ENCODE results near the gene CLMN.
"Not testable (repeated sequence)": the region's sequence is repeated elsewhere in the genome, so short reads cannot be mapped to it uniquely, and the experiment has no call there.

CLMN gene

DNA sequence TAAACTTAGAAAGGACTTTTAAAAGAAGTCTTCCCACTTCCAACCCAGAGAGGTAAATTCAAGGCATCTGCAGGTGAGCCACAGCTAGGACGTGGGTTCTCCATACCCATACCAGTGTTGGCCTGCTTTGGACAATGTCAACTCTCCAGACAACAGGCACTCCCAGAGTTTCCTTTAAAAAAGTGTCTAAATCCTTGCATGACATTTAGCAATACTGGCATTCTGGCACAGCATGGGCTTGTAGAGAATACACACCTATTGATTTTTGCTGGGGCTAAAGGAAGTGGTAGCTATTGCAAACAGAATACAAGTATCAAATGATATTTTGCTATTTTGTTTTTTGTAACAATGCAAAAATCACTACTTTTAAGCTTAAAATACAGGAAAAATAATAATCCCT lies 136.6 kb downstream of the CLMN start:
- TF ChIP-seq CTCF (IDR thresholded peaks at IDR 0.05; ENCODE audit: insufficient read depth, low read depth, low read length, missing control alignments): no peak
- no peak for DNase-seq (ENCODE audit: low read depth)
- H3K4me3 ChIP-seq (ENCODE audit: low read depth, low read length): no peak overlapping the region

- H3K4me3 ChIP-seq (ENCODE audit: low read depth, low read length): no peak overlapping the region
- TF ChIP-seq CTCF (IDR thresholded peaks at IDR 0.05; ENCODE audit: insufficient read depth, low read depth, low read length, missing control alignments): no peak
- no peak for DNase-seq (ENCODE audit: low read depth)
Measured at GRCh38 chr14:95182379-95182778, 137.3 kb downstream of the CLMN start.

DNA sequence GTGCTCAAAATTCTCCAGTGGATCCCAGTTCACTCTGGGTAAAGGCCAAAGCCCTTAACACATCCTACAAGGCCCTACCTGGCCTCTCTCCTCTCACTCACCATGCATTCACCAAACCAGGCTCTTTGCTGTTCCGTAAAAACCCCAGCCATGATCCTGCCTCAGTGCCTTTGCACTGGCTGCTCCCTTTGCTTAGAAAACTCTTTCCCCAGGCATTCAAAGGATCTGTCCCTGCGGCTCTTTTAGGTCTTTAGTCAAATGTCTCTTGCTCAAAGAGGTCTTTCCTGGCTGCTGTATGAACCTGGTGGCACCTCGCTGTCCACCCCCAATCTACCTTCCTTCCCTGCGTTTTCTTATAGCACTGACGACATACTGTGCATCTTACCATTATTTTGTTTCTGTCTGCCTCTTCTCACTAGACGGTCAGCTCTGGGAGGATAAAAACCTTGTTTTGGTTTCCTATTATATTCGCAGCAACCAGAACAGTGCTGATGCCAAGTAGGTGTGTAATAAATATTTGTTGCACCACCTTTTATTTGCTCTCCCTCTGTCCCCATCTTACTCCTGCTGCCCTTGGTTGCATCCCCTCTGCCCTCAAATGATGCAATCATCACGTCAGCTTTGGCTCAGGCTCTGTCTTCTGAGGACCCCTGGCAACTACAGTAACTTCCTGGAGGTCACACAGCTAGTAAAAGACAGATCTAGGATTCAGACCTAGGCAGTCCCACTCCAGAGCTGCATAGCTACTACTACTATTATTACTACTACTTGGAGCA lies 138.6 kb downstream of the CLMN start:
- TF ChIP-seq CTCF (IDR thresholded peaks at IDR 0.05; ENCODE audit: insufficient read depth, low read depth, low read length, missing control alignments): no peak
- DNase-seq (ENCODE audit: low read depth): no peak
- no peak overlapping the region for H3K4me3 ChIP-seq (ENCODE audit: low read depth, low read length)

- DNase-seq (ENCODE audit: low read depth); H3K4me3 ChIP-seq (ENCODE audit: low read depth, low read length): not testable (repeated sequence)
Measured at GRCh38 chr14:95175670-95176069, 144.0 kb downstream of the CLMN start.

DNA sequence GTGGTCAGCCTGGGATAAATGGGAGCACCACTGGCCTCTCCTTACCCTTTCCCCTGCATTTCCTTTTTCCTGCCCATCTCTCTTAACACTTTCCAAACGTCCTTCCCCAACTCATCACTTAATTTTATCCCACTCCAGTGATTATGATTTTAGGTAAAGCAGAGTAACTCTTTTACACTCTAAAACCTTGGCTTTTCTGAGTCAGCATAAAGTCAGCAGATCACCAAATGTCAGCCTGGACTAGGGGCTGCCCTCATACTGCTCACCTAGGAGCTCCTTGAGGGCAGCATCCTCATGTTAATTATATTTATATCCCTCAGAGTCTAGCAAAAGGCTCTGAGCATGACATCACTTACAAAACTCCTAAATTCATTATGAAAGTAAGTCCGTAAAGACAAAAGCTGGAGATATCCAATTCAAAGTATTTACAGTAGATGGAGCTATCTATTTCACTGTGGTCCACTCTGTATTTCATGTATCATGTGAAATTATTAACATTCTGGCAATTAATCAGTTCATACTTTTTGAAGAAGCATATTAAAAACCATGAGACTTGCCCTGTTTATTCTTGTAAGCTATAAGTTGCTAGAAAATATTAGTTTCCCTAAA lies 145.4 kb downstream of the CLMN start:
- no peak for TF ChIP-seq CTCF (IDR thresholded peaks at IDR 0.05; ENCODE audit: insufficient read depth, low read depth, low read length, missing control alignments)
- DNase-seq (ENCODE audit: low read depth): no peak

DNA sequence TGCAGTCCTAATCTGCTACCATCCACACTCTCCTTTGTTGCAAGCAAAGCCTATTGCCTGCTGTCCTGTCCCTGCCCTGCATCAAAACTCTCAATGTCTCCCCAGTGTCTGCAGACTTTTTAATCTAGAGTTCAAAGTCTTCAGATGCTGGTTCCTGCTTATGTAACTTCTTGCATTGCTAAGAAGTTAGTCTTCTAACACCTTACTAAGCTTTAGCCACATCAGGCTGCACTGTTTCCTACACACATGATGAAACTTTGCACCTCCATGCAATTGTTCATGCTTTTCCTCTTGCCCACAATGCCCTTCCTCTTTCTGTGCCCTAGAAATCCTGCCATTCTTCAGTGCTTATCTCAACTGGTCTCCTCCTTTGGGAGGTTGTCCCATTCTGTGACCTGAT lies 146.2 kb downstream of the CLMN start:
- no peak for DNase-seq (ENCODE audit: low read depth)
- TF ChIP-seq CTCF (IDR thresholded peaks at IDR 0.05; ENCODE audit: insufficient read depth, low read depth, low read length, missing control alignments): no peak
- H3K4me3 ChIP-seq (ENCODE audit: low read depth, low read length): no peak overlapping the region

More for the DNA sequence above, 145.4 kb downstream of the CLMN start:
- H3K4me3 ChIP-seq (ENCODE audit: low read depth, low read length): no peak overlapping the region

GRCh38 chr14:95167177-95167576 lies 152.5 kb downstream of the CLMN start:
- no peak overlapping the region for H3K4me3 ChIP-seq (ENCODE audit: low read depth, low read length)
- no peak for TF ChIP-seq CTCF (IDR thresholded peaks at IDR 0.05; ENCODE audit: insufficient read depth, low read depth, low read length, missing control alignments)
- DNase-seq (ENCODE audit: low read depth): no peak
